ENCODE data around the gene FGD4.
"Not testable (repeated sequence)": the region's sequence is repeated elsewhere in the genome, so short reads cannot be mapped to it uniquely, and the experiment has no call there.

Gene FGD4

DNA sequence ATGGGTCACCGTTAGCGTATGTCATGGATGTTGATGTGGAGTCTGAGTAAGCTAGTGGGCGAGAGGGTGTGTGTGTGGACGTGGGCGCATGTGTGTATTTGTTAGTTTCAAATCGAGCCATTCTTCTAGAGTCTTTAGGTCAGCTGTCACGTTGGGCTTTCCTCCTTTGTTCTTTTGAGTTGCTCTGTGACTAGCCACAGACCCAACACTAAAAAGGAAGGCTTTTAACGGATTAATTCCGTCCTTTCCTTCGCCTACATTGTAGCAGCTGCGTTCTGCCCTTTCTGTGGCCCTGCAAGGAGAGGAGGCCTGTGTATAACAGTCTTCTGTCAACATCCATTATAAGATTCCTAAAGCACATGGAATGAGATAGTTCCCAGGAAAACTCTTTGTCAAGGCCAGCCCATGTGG, 162.6 kb downstream of the FGD4 start:
- DNase-seq (ENCODE audit: low read depth in 2 of 2): no peak

DNA sequence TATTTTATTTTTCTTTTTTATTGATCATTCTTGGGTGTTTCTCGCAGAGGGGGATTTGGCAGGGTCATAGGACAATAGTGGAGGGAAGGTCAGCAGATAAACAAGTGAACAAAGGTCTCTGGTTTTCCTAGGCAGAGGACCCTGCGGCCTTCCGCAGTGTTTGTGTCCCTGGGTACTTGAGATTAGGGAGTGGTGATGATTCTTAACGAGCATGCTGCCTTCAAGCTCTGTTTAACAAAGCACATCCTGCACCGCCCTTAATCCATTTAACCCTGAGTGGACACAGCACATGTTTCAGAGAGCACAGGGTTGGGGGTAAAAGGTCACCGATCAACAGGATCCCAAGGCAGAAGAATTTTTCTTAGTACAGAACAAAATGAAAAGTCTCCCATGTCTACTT, 163.1 kb downstream of the FGD4 start:
- not testable (repeated sequence) for DNase-seq (ENCODE audit: low read depth in 2 of 2)

DNA sequence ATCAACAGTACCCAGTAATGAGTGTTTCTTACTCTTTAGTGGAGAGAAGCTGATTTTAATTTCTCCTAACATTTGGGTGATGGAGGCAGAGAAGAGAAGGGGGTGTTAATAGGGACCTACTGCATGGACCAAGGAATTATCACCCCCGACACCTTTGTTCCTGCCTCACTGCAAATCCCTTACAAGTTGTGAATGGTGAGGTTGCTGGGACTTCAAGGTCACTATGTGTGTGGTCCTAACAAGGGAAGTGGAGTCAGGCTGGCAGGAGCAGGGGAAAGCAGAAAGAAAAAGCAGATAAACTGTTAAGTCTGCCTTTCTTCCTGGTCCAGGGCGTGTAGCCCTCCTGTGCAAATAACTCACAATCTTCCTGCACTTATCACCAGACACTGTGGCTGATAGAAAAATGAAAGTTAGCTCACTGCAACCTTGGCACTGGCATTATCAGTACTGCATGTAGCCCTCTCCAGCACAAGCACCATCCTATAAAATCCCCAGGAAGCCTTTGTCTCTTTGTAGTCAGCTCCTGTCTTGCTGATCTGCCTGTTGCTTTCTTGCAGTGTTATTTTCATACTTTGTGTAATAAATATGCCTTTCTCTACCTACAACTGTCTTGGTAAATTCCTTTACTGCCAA, 167.4 kb downstream of the FGD4 start:
- no peak for DNase-seq (ENCODE audit: low read depth in 2 of 2)

DNA sequence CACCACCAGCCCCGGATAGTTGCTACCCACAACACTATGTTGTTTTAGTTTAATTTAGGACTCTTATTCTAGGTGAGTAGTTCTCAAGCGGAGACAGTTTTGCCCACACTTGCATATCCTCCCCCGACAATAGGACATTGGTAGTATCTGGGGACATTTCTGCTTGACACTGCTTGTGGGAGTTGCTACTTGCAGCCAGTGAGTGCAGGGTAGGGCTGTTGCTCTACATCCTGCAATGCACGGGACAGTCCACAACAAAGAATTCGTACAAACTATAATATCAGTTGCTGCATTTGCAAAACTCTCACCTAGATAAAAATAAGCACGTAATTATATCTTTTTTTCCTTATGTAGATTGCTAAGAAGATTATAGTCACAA, 167.9 kb downstream of the FGD4 start:
- no peak for DNase-seq (ENCODE audit: low read depth in 2 of 2)

DNA sequence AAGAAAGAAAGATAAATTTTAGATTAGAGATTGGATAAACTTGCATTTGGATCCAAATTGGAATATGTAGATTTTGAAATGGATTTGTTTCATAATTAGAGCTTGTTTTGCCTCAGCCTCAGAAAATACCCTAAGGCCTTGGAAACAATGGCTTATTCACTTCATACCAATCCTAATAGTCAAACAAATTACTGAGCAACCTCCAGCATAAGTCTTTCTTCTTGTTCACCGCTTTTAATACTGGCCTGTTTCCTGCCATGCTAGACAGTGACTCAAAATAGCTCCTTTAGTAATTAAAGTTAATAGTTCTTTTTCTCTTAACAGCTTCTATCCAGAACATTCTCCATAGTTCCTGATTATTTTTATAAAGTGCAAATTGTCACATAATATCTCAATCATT, 168.9 kb downstream of the FGD4 start:
- no peak for DNase-seq (ENCODE audit: low read depth in 2 of 2)

DNA sequence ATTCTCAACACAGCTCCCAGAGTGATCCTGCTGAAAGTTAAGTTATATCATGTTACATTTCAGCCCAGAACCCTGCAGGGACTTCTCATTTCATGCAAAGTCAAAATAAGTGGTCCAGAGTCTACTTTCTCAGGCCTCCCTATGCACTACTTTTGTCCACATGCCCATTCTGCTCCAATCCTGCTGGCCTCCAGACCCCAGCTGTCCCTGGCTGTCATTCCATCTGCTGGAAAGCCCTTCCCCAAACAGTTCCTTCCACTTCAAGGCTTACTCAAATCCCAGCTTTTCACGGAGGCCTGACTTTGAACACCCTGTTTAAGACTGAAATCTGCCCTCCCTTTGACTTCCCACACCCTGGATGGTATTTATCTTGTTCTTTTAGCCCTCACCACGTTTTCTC, 169.9 kb downstream of the FGD4 start:
- no peak for DNase-seq (ENCODE audit: low read depth in 2 of 2)

DNA sequence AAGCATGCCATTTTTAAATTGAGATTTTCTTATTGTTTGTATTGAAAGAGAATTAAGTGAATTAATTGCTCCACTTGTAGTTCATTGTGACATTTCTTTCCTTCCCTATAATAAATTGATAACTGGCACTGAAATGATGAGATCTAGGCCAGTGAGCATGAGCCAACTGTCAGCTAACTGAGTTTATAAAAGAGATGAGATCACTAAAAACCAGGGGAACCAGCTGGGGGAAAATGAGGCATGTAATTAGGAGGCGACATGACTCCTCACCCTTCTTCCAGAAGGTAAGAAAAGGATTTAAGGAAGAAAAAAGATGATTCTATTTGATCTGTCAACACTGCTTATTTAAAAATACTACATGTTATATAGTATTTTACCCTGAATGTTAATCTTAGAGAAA, 175.2 kb downstream of the FGD4 start:
- no peak for DNase-seq (ENCODE audit: low read depth in 2 of 2)

DNA sequence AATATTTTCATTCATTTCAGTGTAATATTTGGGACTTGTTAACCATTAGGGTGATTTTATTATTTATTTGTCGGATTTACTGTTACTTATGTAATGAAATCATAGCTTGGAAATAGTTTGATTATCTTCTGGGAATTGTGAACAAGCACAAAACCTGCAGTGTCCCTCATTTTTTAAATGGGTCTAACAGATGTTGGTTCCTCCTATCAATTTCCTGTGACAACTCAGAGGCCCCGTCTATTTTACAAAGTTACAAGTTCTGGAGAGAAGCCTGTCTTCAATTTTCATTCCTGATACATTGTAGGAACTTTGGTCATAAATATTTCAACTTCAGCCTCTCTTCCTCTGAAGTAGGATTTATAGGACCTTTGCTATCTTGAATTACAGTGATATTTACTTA, 178.0 kb downstream of the FGD4 start:
- DNase-seq (ENCODE audit: low read depth in 2 of 2): no peak

DNA sequence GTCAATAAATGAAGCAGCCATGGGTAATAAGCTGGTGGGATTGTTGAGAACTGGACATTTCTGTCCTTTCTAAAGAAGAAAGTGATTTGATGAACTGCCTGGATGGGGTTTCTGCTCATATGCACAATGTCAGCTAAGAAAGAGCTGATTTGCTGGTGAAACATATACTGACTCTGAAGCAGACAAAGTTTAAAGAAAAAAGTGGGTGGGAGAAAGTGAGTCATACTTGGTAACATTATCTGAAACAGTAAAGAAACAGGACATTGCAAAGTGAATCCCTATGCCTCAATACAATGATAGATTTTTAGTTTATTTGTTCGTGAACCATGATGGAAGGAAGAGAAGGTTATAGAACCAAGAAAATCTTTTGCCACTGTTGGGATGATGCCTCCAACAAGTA, 184.2 kb downstream of the FGD4 start:
- DNase-seq (ENCODE audit: low read depth in 2 of 2): no peak

DNA sequence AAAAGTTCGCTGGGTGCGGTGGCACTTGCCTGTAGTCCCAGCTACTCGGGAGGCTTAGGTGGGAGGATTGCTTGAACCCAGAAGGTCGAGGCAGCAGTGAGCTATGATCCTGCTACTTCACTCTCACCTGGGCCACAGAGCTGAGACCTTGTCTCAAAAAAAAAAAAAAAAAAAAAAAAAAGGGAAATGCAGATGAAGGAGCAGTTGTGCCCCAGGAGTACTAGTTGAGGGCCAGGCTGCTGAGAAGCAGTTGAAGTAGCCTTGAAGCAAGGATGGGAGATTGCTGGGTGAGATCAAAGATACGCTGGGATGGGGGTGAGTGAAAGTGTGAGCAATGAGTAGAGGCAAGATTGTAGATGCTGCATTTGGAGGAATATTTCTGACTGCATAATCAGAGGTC, 186.3 kb downstream of the FGD4 start:
- no peak for DNase-seq (ENCODE audit: low read depth in 2 of 2)

DNA sequence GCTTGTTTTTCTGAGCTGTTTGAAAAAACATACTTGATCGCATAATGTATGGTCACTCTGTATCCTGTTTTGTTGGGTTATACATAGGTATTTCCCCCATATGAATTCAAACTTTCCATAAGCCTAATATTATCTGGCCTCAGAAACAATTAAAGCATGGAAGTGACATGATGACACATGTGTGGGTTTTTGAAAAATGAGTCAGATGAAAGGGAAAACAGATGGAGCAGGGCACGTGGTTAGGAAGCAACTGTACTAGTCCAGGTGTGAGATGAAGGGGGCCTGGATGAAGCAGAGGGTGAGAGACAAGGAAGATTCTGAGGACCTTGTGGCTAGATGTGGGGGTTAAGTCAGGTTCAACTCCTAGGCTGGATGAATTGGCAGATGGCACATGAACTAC, 187.0 kb downstream of the FGD4 start:
- no peak for DNase-seq (ENCODE audit: low read depth in 2 of 2)

DNA sequence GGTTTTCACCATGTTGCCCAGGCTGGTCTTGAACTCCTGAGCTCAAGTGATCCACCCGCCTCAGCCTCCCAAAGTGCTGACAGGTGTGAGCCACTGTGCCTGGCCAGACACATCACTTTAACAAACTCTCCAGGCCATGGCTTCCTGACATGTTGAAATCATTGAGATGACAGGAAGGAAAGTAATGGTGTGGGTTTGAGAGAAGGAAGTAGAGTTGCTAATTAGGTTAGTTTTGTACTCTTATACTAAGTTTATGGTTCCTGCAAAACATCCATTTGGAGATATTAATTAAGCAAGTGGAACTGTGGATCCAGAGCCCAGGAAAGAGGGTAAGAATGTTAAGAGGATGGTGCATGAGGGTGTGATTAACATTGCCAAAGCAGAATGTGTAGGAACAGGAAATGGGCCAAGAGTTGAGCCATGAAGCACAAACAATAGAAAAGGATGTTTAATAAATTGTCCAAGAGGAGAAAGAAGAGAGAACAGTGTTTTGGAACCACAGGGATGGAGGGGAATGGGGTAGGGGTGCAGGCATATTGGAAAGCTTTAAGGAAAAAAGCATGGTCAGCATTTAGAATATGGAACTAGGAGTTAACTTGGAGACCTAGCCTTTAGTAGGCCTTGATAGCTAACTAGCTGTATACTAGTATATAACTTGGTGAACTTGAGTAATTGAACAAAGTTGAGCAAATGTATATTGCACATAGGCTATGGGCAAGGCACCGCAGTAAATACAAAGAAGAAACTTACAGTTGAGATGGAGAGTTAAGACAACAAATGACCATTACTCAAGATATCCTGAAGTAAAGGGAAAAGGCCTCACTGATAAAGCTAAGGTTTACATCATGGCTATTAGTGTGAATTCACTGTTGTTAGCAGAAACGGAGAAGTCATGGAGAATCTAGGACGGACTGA, 188.5 kb downstream of the FGD4 start:
- DNase-seq (ENCODE audit: low read depth in 2 of 2): no peak

DNA sequence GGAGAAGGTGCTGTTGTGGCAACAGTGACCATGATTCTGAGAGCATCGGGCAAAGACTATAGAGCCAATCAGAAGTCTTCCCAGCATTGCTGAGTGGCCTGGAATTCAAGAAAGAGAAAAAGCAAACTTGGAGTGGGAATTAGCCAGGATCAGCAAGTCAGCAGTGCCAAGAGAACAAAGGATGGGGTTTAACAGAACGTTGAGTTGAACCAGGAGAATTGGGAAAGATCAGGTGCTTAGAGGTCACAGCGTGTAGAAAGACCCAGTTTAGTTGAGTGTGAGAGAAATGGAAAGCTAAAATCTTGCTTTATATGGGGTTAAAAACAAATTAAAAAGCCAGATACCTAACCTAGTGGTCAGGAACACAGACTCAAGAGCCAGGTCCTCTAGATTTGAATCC, 189.2 kb downstream of the FGD4 start:
- no peak for DNase-seq (ENCODE audit: low read depth in 2 of 2)

DNA sequence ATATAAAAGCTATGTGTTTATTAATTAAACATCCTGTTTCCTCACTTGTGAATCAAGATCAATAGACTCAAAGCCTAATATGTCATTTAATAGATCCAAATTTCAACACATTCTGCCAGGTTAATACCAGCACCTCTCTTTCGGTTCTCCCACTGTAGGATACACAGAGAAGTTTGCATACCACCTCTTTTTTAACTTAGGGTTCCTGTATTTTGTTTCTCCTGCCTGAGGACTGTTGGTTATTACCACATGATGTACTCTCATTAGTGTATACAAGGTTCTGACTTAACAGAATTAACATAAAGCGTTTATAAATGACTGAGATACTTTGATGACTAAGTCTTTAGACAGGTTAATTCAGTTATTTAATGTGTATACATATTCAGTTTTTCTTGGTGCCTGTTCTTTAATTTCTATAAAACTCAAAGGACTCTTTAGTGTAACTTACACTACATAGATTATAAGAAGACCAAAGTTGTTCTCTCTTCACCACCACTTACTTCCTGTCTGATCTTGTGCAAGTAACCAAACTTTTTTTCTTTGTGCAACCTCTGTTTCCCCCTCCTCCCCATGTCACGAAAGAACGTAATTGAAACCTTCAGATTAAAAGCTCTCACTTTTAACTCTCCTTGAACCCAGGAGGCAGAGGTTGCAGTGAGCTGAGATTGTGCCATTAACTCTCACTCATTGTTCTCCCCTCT, 190.0 kb downstream of the FGD4 start:
- DNase-seq (ENCODE audit: low read depth in 2 of 2): no peak

DNA sequence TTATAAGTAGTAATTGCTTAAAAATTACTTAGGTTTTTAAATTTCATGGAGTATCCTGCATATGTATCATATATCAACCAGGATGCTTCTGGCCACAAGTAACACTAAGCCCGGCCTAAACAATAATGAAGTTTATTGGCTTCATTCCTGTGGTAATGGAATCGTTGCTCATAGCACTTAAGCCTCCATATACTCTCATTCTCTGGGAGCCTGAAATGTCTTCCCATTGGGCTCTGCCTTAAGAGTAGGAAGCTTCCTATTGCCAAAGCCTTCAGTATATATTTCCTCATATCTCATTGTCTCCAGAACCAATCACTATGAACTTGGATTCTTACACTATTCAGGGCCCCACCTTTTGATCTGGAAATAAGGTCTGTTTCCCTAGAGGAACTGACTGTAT, 195.9 kb downstream of the FGD4 start:
- no peak for DNase-seq (ENCODE audit: low read depth in 2 of 2)

DNA sequence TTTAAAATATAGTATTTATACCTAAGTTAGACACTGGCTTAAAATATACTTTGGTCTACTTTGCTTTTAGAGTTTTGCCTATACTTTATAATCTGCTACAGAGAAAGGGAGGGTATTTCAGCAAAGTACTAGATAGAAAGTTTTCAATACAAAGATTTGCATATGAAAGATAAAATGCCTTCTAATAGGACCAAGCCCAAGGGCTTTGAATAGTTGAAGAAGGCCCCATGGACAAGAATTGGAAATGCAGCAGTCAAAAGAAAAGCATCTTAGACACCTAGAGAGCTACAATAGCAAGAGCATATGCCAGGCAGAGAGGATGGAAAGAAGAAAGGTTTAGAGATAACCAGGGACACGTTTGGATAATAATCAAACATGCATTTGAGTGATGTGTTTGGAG, 196.7 kb downstream of the FGD4 start:
- no peak for DNase-seq (ENCODE audit: low read depth in 2 of 2)

DNA sequence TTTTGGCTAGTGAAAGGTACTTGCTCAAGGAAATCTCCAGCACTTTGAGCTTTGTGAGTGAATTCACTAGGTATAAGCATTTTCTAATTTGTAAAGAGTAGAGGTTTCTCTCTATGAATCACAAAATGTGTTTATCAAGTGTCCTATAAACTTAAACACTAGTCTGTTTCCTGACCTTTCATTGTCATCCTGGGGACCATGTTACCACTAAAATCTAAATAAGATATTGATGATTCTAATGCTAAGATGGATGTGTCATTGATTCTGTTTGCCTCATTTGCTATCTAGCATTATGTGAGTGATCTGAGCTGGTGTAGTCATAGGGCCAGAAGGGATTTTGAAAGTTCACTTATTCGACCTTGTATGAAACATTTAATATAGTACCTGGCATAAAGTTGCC, 199.3 kb downstream of the FGD4 start:
- DNase-seq (ENCODE audit: low read depth in 2 of 2): no peak

DNA sequence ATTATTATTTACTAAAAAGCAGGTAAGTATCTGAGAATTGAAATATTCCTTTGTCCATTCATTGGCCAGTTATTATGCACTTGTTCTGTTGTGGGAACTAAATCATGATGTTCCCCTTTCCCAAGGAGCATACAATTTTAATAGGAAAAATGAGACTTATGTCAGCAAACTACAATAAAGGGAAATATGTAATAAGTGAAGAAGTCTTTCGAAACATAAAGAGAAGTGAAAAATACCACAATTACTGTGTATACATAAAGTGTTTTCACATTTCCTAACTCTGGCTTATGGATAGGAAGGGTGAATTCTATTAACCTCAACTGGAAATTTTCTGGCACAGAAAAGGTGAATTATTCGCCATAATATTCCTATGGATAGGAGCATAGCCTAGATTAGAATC, 201.3 kb downstream of the FGD4 start:
- DNase-seq (ENCODE audit: low read depth in 2 of 2): no peak

DNA sequence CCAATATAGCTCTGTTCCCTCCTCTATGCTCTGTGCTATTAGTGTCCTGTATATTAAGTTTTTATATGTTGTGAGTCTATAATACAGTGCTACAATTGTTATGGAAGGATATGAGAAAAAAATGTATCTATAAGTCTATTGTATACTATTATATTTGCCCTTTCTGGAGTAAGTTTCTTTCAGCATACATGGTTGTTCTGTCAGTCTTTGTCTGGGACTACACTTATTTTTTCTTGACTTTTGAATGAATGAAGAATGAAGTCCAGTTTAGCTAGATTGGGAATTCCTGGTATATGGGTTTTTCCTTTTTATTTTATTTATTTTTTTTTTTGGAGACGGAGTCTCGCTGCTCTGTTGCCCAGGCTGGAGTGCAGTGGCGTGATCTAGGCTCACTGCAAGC, 203.7 kb downstream of the FGD4 start:
- no peak for DNase-seq (ENCODE audit: low read depth in 2 of 2)

DNA sequence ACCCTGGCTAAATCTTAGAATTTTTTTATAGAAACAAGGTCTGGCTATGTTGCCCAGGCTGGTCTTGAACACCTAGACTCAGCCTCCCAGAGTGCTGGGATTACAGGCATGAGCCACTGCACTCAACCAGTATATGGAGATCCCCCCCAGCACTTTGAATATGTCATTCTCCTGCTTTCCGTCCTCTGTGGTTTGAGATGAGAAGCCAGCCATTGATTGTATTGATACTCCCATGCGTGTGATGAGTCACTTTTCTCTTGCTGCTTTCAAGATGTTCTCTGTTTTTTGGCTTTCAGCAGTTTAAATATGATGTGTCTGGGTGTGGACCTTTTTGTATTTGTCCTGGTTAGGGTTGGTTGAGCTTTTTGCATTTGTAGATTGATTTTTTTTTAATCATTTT, 204.5 kb downstream of the FGD4 start:
- DNase-seq (ENCODE audit: low read depth in 2 of 2): no peak

DNA sequence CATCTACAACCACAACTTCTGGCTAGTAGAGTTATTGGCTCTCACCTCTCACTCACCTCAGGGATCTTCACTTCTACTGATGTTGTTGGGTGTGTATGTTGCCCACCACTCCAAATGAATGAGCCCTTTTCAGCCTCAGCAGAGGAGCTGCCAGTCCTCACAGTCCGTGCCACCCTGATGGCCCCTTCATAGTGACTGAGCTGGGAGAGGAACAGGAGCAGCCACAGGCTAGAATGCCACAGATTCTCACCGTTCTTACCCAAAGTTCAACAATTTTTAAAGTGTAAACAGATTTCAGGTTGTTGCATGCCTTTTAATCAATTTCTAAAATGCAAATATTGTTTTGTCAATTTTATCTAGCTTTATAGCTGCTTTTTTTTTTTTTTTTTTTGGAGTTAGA, 205.2 kb downstream of the FGD4 start:
- no peak for DNase-seq (ENCODE audit: low read depth in 2 of 2)

DNA sequence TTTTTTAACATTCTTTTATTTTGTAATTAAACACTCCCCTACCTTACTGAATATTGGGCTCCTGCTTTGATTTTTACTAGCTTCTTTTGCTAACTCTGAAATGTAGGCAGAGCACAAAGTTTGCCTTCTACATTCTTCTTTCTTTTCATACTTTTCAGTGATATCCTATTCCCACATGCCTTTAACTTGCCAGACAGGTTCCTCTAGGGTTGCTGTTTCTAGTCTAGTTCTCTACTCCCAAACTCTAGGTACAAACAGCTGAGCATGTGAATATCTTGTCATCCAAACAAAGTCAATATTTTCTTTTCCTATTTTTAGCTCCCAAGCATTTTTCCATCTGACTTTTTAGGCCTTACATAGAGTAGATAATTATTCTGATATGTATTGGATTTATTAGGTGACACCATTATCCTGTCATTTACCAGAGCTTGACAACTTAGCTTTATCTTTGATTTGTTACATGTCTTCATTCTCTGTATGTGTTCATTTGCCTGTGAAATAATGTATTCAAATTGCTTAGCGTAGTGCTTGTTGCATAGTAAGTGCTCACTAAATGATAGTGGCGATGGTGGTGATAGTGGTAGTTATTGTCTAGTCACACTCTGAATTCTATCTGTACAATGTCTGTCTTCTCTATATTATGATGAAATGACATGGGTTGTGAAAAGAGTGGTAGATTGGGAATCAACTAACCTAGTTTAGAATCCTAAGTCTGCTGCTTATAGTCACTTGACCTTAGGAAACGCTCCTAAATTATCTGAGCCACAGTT, 206.2 kb downstream of the FGD4 start:
- DNase-seq (ENCODE audit: low read depth in 2 of 2): no peak
